OCI-LY7 (cell line): Measurements from ENCODE around the gene ARHGAP6. TPM values are rescaled to one million over a fixed set of nuclear protein-coding genes. Genes with fewer than 3 reads are reported as not detected.

Experiments used
- BruUV-seq: library from RNA; stranded (reverse); fragments of 400-500 nt; replicated peaks from 2 replicates; lab custom pipeline; 2021; lab: Mats Ljungman, UMichigan
- CTCF ChIA-PET: fragments of 300-600 bp; sonication (Branson Sonifier 250); formaldehyde crosslinking; loops from one replicate; lab custom pipeline; 2022; ENCODE audit warnings: antibody characterized with exemption; ENCODE audit not compliant: unreplicated experiment; lab: Charles Lee
- POLR2A ChIA-PET: fragments of 300-600 bp; sonication (Branson Sonifier 250); formaldehyde crosslinking; loops from one replicate; lab custom pipeline; 2022; ENCODE audit warnings: antibody characterized with exemption; lab: Charles Lee
- DNase-seq: peaks from one replicate; pipeline ENCODE4 v3.0.0-alpha.2; 2015; ENCODE audit warnings: low spot score
- H2AFZ ChIP-seq: fragments of 200-600 bp; sonication (generic), shearing (Covaris generic); 2 replicates; pipeline ENCODE4 v1.6.1; 2014; ENCODE audit warnings: mild to moderate bottlenecking, antibody characterized with exemption, low read length, moderate library complexity
- H3K27ac ChIP-seq: fragments of 200-600 bp; sonication (generic); 2 replicates; pipeline ENCODE4 v1.5.1; 2014; ENCODE audit warnings: mixed run types, low read depth, mild to moderate bottlenecking, moderate library complexity, low read length, inconsistent platforms; ENCODE audit not compliant: poor library complexity, severe bottlenecking
- H3K36me3 ChIP-seq: fragments of 200-600 bp; sonication (generic); 2 replicates; pipeline ENCODE4 v1.6.1; 2014; ENCODE audit warnings: mild to moderate bottlenecking, antibody characterized with exemption, low read length, moderate library complexity, mixed read lengths; ENCODE audit not compliant: insufficient read depth
- H3K4me1 ChIP-seq: fragments of 200-600 bp; sonication (generic); 2 replicates; pipeline ENCODE4 v1.5.1; 2014; ENCODE audit warnings: mild to moderate bottlenecking, low read length; ENCODE audit not compliant: insufficient read depth, poor library complexity, severe bottlenecking
- H3K4me2 ChIP-seq: fragments of 200-600 bp; sonication (generic); 2 replicates; pipeline ENCODE4 v1.6.1; 2014; ENCODE audit warnings: mild to moderate bottlenecking, low read length
- H3K4me3 ChIP-seq: fragments of 200-600 bp; sonication (generic); 2 replicates; pipeline ENCODE4 v1.5.1; 2014; ENCODE audit warnings: mild to moderate bottlenecking, low read depth, low read length; ENCODE audit not compliant: poor library complexity, severe bottlenecking
- H3K79me2 ChIP-seq: fragments of 200-600 bp; sonication (generic); 2 replicates; pipeline ENCODE4 v1.6.1; 2016; ENCODE audit warnings: low read depth, mild to moderate bottlenecking, low read length, moderate library complexity, mixed read lengths; ENCODE audit not compliant: insufficient read depth
- H3K9me2 ChIP-seq: fragments of 200-600 bp; sonication (generic); 2 replicates; pipeline ENCODE4 v1.6.1; 2016; ENCODE audit warnings: mild to moderate bottlenecking, low read length, mixed read lengths; ENCODE audit not compliant: insufficient read depth
- H3K9me3 ChIP-seq: fragments of 200-600 bp; sonication (generic); 2 replicates; pipeline ENCODE4 v1.6.1; 2014; ENCODE audit warnings: mild to moderate bottlenecking, mixed run types, low read length, mixed read lengths
- H4K20me1 ChIP-seq: fragments of 200-600 bp; sonication (generic); 2 replicates; pipeline ENCODE4 v1.6.1; 2014; ENCODE audit warnings: mild to moderate bottlenecking, antibody characterized with exemption, low read length, moderate library complexity, mixed read lengths; ENCODE audit not compliant: insufficient read depth
- EZH2phosphoT487 ChIP-seq: fragments of 200-600 bp; sonication (generic); IDR thresholded peaks from 2 replicates; pipeline ENCODE4 v1.6.1; 2018; ENCODE audit warnings: low read depth, borderline replicate concordance, mild to moderate bottlenecking, mixed run types, antibody characterized with exemption, low read length, moderate library complexity, mixed read lengths
- intact Hi-C: fragments of 100-400 bp; cut with micrococcal nuclease; formaldehyde crosslinking; loops from one replicate; pipeline ENCODE4 v1.10.0; 2022; ENCODE audit not compliant: unreplicated experiment
- total RNA-seq, 2 experiments: library from RNA; depleted of rRNA in 1 of 2; stranded (reverse); fragments of >200 nt in 1 of 2; shearing (Covaris generic) in 1 of 2; gene quantifications; 2 replicates each; pipeline ENCODE4 v1.2.3, GENCODE V29; 2014 to 2022
- TF ChIP-seq, protein P1 (sequence below): fragments of 200-600 bp; sonication (generic); conservative IDR thresholded peaks from 2 replicates; pipeline ENCODE4 v1.5.1; 2014; ENCODE audit warnings: mild to moderate bottlenecking, antibody characterized with exemption, low read length, moderate library complexity, mixed read lengths

The ARHGAP6 gene
- total RNA-seq, 2 experiments from 2014 or later, result not detected

- intact Hi-C loops, result loop anchor here (2.0 kb wide), 1 partner anchor 303 kb away; no protein-coding TSS in a partner anchor
- BruUV-seq, result no TSS peak
- no peak overlapping the region for H3K27ac ChIP-seq
- no peaks in the 10 kb centered on the region for H3K36me3 ChIP-seq
- H2AFZ ChIP-seq, result no peak overlapping the region
- ChIA-PET CTCF (no interaction called here), POLR2A (no interaction called here)
- no peak overlapping the region for H3K4me2 ChIP-seq
- no peak for TF ChIP-seq EZH2phosphoT487
- TF ChIP-seq, protein P1, sequence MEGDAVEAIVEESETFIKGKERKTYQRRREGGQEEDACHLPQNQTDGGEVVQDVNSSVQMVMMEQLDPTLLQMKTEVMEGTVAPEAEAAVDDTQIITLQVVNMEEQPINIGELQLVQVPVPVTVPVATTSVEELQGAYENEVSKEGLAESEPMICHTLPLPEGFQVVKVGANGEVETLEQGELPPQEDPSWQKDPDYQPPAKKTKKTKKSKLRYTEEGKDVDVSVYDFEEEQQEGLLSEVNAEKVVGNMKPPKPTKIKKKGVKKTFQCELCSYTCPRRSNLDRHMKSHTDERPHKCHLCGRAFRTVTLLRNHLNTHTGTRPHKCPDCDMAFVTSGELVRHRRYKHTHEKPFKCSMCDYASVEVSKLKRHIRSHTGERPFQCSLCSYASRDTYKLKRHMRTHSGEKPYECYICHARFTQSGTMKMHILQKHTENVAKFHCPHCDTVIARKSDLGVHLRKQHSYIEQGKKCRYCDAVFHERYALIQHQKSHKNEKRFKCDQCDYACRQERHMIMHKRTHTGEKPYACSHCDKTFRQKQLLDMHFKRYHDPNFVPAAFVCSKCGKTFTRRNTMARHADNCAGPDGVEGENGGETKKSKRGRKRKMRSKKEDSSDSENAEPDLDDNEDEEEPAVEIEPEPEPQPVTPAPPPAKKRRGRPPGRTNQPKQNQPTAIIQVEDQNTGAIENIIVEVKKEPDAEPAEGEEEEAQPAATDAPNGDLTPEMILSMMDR, result no peak
- no peaks in the 10 kb centered on the region for H3K4me1 ChIP-seq
- no peak for DNase-seq
- H3K9me2 ChIP-seq, result no peaks in the 10 kb centered on the region
- no peak overlapping the region for H3K4me3 ChIP-seq
- no peaks in the 10 kb centered on the region for H3K9me3 ChIP-seq
- no peaks in the 10 kb centered on the region for H4K20me1 ChIP-seq
- H3K79me2 ChIP-seq, result no peaks in the 10 kb centered on the region
These were observed 218.3 kb downstream of the ARHGAP6 start for GRCh38 chrX:11447418-11447817.

DNA sequence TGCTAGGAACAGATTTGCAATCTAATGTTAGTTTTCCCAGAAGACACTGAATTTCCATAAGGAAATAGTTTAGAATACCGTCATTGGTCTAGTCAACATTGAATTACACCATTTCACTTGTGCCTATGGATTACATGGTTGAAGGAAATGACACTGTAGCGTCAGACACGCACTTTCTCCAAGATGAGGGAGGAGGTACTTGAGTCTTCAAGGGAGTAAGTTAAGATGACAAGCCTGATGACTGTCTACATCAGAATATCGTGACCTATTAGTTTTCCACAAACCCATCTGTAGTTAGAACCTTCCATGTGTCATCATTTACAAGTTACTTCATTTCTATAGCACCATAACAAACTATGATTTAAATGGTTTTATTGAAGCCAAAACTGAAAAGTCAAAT, 218.8 kb downstream of the ARHGAP6 start:
- no TSS peak for BruUV-seq
- no peak overlapping the region for H3K4me2 ChIP-seq
- H3K9me3 ChIP-seq, result no peaks in the 10 kb centered on the region
- TF ChIP-seq, protein P1, result no peak
- TF ChIP-seq EZH2phosphoT487, result no peak
- no peak for DNase-seq
- H3K36me3 ChIP-seq, result no peaks in the 10 kb centered on the region
- H2AFZ ChIP-seq, result no peak overlapping the region
- H3K79me2 ChIP-seq, result no peaks in the 10 kb centered on the region
- intact Hi-C loops, result loop anchor here (2.0 kb wide), 1 partner anchor 302 kb away; no protein-coding TSS in a partner anchor
- H3K4me1 ChIP-seq, result no peaks in the 10 kb centered on the region
- no peak overlapping the region for H3K4me3 ChIP-seq
- CTCF ChIA-PET, result no interaction called here
- POLR2A ChIA-PET, result no interaction called here
- no peak overlapping the region for H3K27ac ChIP-seq
- H4K20me1 ChIP-seq, result no peaks in the 10 kb centered on the region
- no peaks in the 10 kb centered on the region for H3K9me2 ChIP-seq

DNA sequence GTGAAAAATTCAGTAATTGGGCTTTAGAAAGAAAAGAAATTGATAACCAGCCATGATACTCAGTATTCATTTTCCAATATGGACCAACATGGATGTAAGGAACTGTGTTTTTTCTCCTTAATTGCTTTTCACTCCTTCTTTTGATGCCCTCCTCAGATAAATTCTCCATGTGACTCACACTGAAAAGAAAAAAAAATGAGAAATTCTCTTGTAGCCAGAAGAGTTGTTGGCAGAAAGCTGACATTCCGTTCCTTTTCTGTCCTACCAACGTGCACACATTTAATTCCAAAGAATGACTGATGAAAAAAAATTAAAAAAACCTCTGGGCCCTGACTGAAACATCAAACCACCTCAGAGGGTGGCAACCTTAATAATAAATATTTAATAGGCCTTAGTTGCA, 219.4 kb downstream of the ARHGAP6 start:
- no peak for TF ChIP-seq EZH2phosphoT487
- TF ChIP-seq, protein P1, result no peak
- no peaks in the 10 kb centered on the region for H3K9me2 ChIP-seq
- no peak overlapping the region for H3K4me2 ChIP-seq
- H3K4me1 ChIP-seq, result no peaks in the 10 kb centered on the region
- intact Hi-C loops, result loop anchor here (2.0 kb wide), 1 partner anchor 302 kb away; no protein-coding TSS in a partner anchor
- H3K4me3 ChIP-seq, result no peak overlapping the region
- DNase-seq, result no peak
- H3K36me3 ChIP-seq, result no peaks in the 10 kb centered on the region
- ChIA-PET CTCF (no interaction called here), POLR2A (no interaction called here)
- no peak overlapping the region for H3K27ac ChIP-seq
- H3K9me3 ChIP-seq, result no peaks in the 10 kb centered on the region
- no peaks in the 10 kb centered on the region for H4K20me1 ChIP-seq
- H2AFZ ChIP-seq, result no peak overlapping the region
- H3K79me2 ChIP-seq, result no peaks in the 10 kb centered on the region
- no TSS peak for BruUV-seq
